AG04449 (cell line): ENCODE data around the gene BLTP3B.
A peak's percentile ranks its signal among the peaks of the same experiment; 100 is the strongest.

Experiments used
- CTCF ChIA-PET: fragments of 350-600 bp; formaldehyde crosslinking; extraction: SDS; loops from one replicate; lab custom pipeline; 2021; ENCODE audit warnings: antibody characterized with exemption; lab: Yijun Ruan, JAX
- POLR2A ChIA-PET: fragments of 400-600, 350-600 bp; formaldehyde crosslinking; extraction: SDS; loops from one replicate; lab custom pipeline; 2020; ENCODE audit warnings: antibody characterized with exemption, inconsistent platforms; lab: Yijun Ruan, JAX
- DNase-seq: peaks from one replicate; pipeline ENCODE4 v3.0.0-alpha.2; 2010; ENCODE audit warnings: low read depth, low spot score
- H3K4me3 ChIP-seq: 2 replicates; pipeline ENCODE4 v1.5.1; 2011; ENCODE audit warnings: low read depth, mild to moderate bottlenecking, control low read depth, low read length
- CTCF ChIP-seq: IDR thresholded peaks from one replicate; pipeline ENCODE4 v1.5.1; 2011; ENCODE audit warnings: mild to moderate bottlenecking, moderate library complexity, low read length, control low read depth, inconsistent platforms; ENCODE audit not compliant: insufficient read depth; ENCODE audit errors: missing control alignments

Gene BLTP3B

DNA sequence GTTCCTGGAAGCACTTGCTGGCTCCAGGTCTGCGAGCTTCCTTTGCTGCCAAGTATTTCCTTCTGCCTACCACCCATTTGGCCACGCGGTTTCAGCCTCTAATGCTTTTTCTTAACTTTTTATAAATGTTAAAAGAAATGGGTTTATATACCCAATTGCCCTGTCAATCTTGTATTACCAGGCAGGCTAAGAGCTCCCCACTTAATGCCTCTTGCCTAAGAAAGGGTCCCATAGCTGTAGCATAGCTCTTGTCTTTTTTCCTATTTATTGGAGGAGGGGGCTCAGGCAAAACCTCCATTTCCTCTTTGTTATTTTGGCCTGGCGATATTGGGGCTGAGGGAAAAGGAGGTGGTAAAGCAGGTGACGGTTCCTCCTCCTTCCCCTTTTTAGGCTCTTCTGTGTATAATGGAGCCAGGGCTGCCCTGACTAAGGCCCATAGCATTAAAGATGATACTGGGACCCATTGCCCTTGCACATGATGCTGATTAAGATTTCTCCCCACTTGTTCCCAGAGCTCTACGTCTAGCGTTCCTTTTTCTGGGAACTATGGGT is 21.6 kb upstream of the BLTP3B start:
- ChIA-PET POLR2A (no interaction called here), CTCF (interaction anchor here (1.1 to 5.0 kb wide), 3 partner anchors 9 to 27 kb away, joined by 3 to 52 read pairs (median 5); no protein-coding TSS in a partner anchor)
- peak overlapping the region; percentile 38 for H3K4me3 ChIP-seq

GRCh38 chr12:100163416-100164152 is 20.9 kb upstream of the BLTP3B start:
- TF ChIP-seq CTCF: no peak
- CTCF ChIA-PET: interaction anchor here (1.1 to 5.0 kb wide), 4 partner anchors 8 to 28 kb away, joined by 3 to 52 read pairs (median 4); no protein-coding TSS in a partner anchor
- no peak for DNase-seq
- POLR2A ChIA-PET: no interaction called here
- peak overlapping the region; percentile 38 for H3K4me3 ChIP-seq

More for the DNA sequence above, 21.6 kb upstream of the BLTP3B start:
- DNase-seq: no peak
- TF ChIP-seq CTCF: no peak

- POLR2A ChIA-PET: no interaction called here
- no peak for DNase-seq
- no peak overlapping the region for H3K4me3 ChIP-seq
- CTCF ChIA-PET: no interaction called here
- no peak for TF ChIP-seq CTCF
Measured at GRCh38 chr12:100159391-100160104, 16.9 kb upstream of the BLTP3B start.

GRCh38 chr12:100158535-100158934 is 15.9 kb upstream of the BLTP3B start:
- no peak overlapping the region for H3K4me3 ChIP-seq
- no peak for DNase-seq
- no peak for TF ChIP-seq CTCF
- ChIA-PET POLR2A (no interaction called here), CTCF (interaction anchor here (2.3 kb wide), 1 partner anchor 15 kb away, joined by 5 read pairs; no protein-coding TSS in a partner anchor)

DNA sequence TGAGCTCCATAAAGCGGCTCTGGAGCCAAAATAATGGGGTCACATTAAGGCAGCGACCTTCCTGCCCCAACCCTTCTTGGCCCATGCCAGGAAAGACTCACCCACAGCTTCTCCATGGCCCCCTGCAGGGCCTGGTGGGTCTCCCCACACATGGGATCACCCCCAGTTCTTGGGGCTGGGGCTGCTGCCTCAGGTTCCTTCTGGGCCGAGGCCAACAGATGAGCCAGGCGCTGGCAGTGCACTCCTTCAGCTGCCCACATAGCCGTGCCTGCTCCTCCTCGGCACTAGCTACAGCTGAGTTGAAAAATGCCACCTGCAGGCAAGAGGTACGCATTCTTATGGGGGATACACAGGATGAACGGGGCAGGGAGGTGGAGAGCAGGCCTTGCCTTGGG is 14.8 kb upstream of the BLTP3B start:
- ChIA-PET CTCF (interaction anchor here (2.3 to 4.3 kb wide), 2 partner anchors 7 to 16 kb away, joined by 5 to 52 read pairs; no protein-coding TSS in a partner anchor), POLR2A (no interaction called here)
- no peak for DNase-seq
- H3K4me3 ChIP-seq: no peak overlapping the region
- TF ChIP-seq CTCF: no peak

DNA sequence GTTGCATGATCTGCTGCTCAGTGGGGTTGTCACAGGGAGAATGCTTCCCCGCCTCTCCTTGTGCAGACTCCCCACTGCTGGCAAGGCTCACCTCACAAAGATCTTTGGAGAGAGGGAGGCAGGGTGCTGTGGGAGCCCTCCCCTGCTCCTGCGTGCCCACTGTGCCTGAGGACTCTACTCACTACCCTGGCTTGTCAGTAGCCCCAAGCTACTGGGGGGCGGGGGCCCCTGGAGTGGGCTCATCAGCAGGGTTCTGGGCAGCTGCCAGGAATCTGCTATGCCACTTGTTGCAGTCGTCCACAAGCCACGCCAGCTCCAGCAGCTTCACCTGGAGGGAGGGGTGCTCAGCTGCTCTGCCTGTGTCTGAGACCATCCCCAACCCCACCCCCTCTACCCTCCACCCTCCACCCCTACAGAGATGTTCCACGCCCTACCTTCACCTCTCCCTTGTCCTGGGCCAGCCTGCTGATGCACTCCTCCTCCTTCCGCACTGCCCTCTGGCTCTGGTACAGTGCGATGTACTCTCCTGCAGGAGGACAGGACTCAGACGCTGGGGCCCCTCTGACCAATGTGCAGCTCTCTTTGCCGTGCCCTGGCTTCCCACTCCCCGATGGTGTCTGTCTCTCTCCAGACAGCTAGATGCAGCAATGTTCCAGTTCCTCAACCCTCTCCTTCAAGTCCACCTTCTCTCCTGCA is 14.2 kb upstream of the BLTP3B start:
- no peak overlapping the region for H3K4me3 ChIP-seq
- ChIA-PET CTCF (interaction anchor here (2.3 to 4.3 kb wide), 2 partner anchors 8 to 17 kb away, joined by 5 to 52 read pairs; no protein-coding TSS in a partner anchor), POLR2A (no interaction called here)
- no peak for DNase-seq
- no peak for TF ChIP-seq CTCF
